DOHH2 (cell line): ENCODE data around the gene WDR74.

Experiments used
- H3F3A ChIP-seq: fragments of 200-600 bp; sonication (generic), shearing (Covaris generic); 2 replicates; pipeline ENCODE4 v1.6.0; 2016; ENCODE audit warnings: antibody characterized with exemption, mild to moderate bottlenecking; ENCODE audit not compliant: control insufficient read depth, insufficient read depth
- H3K27ac ChIP-seq: fragments of 200-600 bp; sonication (generic); 2 replicates; pipeline ENCODE4 v1.5.1; 2014; ENCODE audit warnings: low read depth, mild to moderate bottlenecking, low read length, moderate library complexity
- H3K27me3 ChIP-seq: fragments of 200-600 bp; sonication (generic); 2 replicates; pipeline ENCODE4 v1.6.1; 2014; ENCODE audit warnings: mild to moderate bottlenecking, low read length, mixed read lengths; ENCODE audit not compliant: control insufficient read depth
- H3K36me3 ChIP-seq: fragments of 200-600 bp; sonication (generic); 2 replicates; pipeline ENCODE4 v1.6.1; 2014; ENCODE audit warnings: mild to moderate bottlenecking, low read length, moderate library complexity, mixed read lengths; ENCODE audit not compliant: control insufficient read depth
- H3K4me1 ChIP-seq: fragments of 200-600 bp; sonication (generic); 2 replicates; pipeline ENCODE4 v1.6.1; 2014; ENCODE audit warnings: mild to moderate bottlenecking, low read length, mixed read lengths; ENCODE audit not compliant: control insufficient read depth
- H3K4me2 ChIP-seq: fragments of 200-600 bp; sonication (generic); 2 replicates; pipeline ENCODE4 v1.6.0; 2014; ENCODE audit warnings: mild to moderate bottlenecking, low read length, moderate library complexity
- H3K4me3 ChIP-seq: fragments of 200-600 bp; sonication (generic); 2 replicates; pipeline ENCODE4 v1.5.1; 2014; ENCODE audit warnings: mild to moderate bottlenecking, low read length, mixed read lengths
- H3K79me2 ChIP-seq: fragments of 200-600 bp; sonication (generic); 2 replicates; pipeline ENCODE4 v1.6.1; 2014; ENCODE audit warnings: mild to moderate bottlenecking, low read length, mixed read lengths; ENCODE audit not compliant: control insufficient read depth
- H3K9me2 ChIP-seq: fragments of 200-600 bp; sonication (generic); replicated peaks from 2 replicates; pipeline ENCODE4 v1.6.1; 2014; ENCODE audit warnings: mild to moderate bottlenecking, low read length, mixed read lengths; ENCODE audit not compliant: control insufficient read depth
- H3K9me3 ChIP-seq: fragments of 200-600 bp; sonication (generic); 2 replicates; pipeline ENCODE4 v1.6.1; 2014; ENCODE audit warnings: antibody characterized with exemption, low read length, mixed read lengths; ENCODE audit not compliant: control insufficient read depth, insufficient read depth
- H4K20me1 ChIP-seq: fragments of 200-600 bp; sonication (generic); 2 replicates; pipeline ENCODE4 v1.6.0; 2014; ENCODE audit warnings: low read depth, mild to moderate bottlenecking, antibody characterized with exemption, low read length, moderate library complexity; ENCODE audit not compliant: control insufficient read depth, insufficient read depth
- EZH2phosphoT487 ChIP-seq: fragments of 200-600 bp; sonication (generic); IDR thresholded peaks from 2 replicates; pipeline ENCODE4 v1.6.1; 2017; ENCODE audit warnings: borderline replicate concordance, mild to moderate bottlenecking, antibody characterized with exemption, low read length, moderate library complexity, mixed read lengths
- TF ChIP-seq, protein P1 (sequence below): fragments of 200-600 bp; sonication (generic); IDR thresholded peaks from one replicate; pipeline ENCODE4 v1.5.1; 2014; ENCODE audit warnings: antibody characterized with exemption, mild to moderate bottlenecking, low read depth, low read length; ENCODE audit not compliant: poor library complexity, severe bottlenecking

Gene WDR74

DNA sequence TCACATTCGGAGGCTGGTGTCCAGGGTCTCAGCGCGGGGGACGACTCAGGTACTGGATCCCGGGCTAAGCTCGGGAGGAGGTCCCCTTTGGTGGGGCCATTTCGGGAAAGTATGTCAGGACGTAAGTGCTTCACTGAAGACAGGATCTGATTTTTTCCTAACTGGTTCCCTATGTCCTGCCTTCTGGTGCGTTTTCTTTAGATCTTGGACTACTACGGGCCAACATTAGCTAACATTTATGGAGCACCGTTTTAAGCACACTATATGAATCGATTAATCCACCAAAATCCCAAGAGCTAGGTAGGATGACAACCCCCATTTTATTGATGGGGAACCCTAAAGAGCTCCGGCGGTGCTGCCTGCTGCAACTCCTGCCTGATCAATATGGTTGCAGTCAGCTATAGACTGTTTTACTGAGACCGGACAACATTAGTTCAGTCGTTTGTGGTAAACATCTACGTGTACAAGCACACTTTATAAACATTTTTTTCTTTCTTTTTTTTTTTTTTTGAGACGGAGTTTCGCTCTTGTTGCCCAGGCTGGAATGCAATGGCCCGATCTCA, 17.0 kb upstream of the WDR74 start:
- Histone ChIP-seq H3K9me3 (no peaks in the 10 kb centered on the region), H3K36me3 (peaks cover 88% of the 10 kb centered on the region), H3K4me2 (peak overlapping the region; percentile 91), H3K79me2 (peaks cover 84% of the 10 kb centered on the region), H3K4me1 (peaks cover 56% of the 10 kb centered on the region), H4K20me1 (peaks cover 26% of the 10 kb centered on the region), H3K4me3 (peak overlapping the region; percentile 94), H3K9me2 (no peaks in the 10 kb centered on the region), H3F3A (peaks cover 52% of the 10 kb centered on the region), H3K27ac (peak overlapping the region; percentile 91), H3K27me3 (no peaks in the 10 kb centered on the region; the same call in 1 of the 2 replicates)
- TF ChIP-seq EZH2phosphoT487 = no peak
- TF ChIP-seq, protein P1, sequence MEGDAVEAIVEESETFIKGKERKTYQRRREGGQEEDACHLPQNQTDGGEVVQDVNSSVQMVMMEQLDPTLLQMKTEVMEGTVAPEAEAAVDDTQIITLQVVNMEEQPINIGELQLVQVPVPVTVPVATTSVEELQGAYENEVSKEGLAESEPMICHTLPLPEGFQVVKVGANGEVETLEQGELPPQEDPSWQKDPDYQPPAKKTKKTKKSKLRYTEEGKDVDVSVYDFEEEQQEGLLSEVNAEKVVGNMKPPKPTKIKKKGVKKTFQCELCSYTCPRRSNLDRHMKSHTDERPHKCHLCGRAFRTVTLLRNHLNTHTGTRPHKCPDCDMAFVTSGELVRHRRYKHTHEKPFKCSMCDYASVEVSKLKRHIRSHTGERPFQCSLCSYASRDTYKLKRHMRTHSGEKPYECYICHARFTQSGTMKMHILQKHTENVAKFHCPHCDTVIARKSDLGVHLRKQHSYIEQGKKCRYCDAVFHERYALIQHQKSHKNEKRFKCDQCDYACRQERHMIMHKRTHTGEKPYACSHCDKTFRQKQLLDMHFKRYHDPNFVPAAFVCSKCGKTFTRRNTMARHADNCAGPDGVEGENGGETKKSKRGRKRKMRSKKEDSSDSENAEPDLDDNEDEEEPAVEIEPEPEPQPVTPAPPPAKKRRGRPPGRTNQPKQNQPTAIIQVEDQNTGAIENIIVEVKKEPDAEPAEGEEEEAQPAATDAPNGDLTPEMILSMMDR = no peak

DNA sequence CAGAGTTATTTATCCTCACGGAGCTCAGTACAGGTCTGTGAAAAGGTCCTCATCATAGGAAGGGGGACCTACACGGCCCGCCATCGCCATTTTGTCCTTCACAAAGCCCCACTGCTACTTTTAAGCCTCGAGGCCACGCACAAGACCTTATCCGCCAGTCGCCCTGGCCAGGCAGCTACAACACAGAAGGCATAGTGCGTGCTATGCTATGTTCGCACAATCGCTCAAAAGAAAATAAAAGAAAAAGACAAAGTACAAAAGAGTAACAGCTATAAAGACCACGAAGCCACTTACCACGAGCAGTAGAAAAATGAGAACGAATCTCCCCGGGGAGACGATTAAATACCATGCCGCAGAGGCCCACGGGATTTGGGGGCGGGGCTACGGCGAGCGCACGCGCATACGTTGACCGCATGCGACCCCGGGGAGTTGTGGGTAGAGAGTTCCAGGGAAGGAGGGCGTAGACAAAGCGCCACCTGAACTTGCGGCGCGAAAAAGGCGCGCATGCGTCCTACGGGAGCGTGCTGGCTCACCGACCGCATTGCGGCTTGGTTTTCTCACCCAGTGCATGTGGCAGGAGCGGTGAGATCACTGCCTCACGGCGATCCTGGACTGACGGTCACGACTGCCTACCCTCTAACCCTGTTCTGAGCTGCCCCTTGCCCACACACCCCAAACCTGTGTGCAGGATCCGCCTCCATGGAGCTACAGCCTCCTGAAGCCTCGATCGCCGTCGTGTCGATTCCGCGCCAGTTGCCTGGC, 16.4 kb upstream of the WDR74 start:
- Histone ChIP-seq H3F3A (peaks cover 52% of the 10 kb centered on the region), H3K4me1 (peaks cover 53% of the 10 kb centered on the region), H3K36me3 (peaks cover 83% of the 10 kb centered on the region), H3K9me3 (no peaks in the 10 kb centered on the region), H3K4me2 (peak overlapping the region; percentile 92), H3K9me2 (no peaks in the 10 kb centered on the region), H3K4me3 (peak overlapping the region; percentile 94), H4K20me1 (peaks cover 25% of the 10 kb centered on the region), H3K27ac (peak overlapping the region; percentile 91), H3K27me3 (no peaks in the 10 kb centered on the region; the same call in 1 of the 2 replicates), H3K79me2 (peaks cover 77% of the 10 kb centered on the region)
- TF ChIP-seq EZH2phosphoT487 = no peak
- TF ChIP-seq, protein P1 = no peak

DNA sequence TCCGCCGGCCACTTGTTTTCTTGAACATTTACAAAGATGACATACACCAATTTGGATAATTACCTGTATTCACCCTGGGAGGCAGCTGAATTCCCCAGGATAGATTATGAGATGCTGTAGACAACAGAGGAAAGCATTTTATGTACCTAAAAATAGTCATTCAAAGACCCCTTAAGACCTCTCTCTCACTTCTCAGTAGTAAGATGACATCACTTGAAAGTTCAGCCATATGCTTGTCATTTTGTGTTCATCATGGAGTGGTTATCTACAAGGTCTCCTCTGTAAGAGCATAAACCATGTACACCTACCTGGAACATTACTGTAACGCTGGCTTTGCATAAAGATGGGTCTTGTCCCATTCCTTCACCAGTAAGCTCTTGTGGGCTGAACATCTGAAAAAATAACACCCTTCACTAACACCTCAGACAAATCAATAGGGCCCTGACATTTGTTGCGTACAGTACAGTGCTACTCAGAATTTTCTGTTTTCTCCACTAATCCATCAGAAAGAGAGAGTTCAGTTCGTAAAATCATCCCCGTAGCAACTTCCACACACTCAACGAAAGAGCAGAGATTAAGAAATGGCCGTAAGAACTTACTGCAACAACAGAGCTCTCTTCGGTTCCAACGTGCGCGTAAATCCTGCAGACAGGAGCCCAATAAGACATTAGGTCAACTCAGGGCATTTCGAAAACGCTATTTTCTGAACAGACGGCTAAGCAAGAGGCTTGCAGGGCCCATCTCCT, 15.6 kb upstream of the WDR74 start:
- H4K20me1 ChIP-seq = peaks cover 25% of the 10 kb centered on the region
- no peak for TF ChIP-seq EZH2phosphoT487
- TF ChIP-seq, protein P1 = no peak
- peaks cover 55% of the 10 kb centered on the region for H3F3A ChIP-seq
- peaks cover 76% of the 10 kb centered on the region for H3K36me3 ChIP-seq
- H3K4me3 ChIP-seq = peak overlapping the region; percentile 94
- H3K9me3 ChIP-seq = no peaks in the 10 kb centered on the region
- H3K27ac ChIP-seq = peak overlapping the region; percentile 91
- peaks cover 69% of the 10 kb centered on the region for H3K79me2 ChIP-seq
- H3K27me3 ChIP-seq = no peaks in the 10 kb centered on the region; the same call in 1 of the 2 replicates
- peaks cover 46% of the 10 kb centered on the region for H3K4me1 ChIP-seq
- no peaks in the 10 kb centered on the region for H3K9me2 ChIP-seq
- peak overlapping the region; percentile 92 for H3K4me2 ChIP-seq
